GM03348 (cell line): Measurements from ENCODE around the gene NHLRC4.

Experiments used
- DNase-seq: peaks from one replicate; pipeline ENCODE4 v3.0.0; 2012; ENCODE audit warnings: low spot score

The NHLRC4 gene

DNA sequence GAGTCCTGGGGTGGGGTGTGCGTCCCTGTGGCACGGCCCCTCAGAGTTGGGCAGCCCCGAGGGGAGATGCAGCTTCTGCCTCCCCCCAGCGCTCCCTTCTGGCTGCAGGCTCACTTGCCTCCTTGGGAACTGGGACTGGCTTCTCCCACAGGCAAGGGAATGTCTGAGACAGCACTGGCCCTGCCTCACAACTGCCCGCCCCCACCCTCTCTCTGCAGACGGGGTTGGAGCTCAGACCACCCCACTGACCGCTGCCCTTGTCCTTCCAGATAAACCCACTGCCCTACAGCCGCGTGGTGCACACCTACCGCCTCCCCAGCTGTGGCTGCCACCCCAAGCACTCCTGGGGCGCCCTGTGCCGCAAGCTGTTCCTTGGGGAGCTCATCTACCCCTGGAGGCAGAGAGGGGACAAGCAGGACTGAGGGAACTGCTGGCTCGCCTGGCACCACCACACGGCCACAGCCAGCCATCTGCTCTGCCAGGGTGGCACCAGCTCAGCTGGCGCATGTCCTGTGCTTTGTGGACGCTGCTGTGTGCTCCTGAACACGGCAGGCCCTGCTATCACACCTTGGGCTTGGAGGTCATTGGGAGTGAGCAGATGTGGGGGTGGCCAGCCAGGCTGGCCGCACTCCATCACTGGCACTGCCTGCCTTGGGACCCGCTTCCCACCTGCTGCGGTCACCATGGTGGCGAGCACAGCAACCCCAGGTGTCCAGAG lies 16.0 kb downstream of the NHLRC4 start:
- DNase-seq: no peak

DNA sequence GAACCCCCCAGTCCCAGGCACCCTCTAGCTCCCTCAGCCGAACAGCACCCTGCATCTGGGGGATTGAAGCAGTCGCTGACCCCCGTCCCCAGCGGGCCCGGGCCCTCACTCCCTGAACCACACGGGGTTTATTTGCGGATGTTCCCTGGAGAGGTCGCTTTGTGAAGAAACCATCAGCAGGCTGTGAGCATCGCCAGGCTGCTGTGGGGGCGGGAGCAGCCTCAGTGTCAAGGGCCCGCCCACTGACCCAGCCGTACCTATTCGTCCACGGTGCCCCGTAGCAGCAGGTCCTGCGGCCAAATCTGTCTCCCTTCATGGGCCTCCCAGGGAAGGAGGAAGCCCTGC lies 16.6 kb downstream of the NHLRC4 start:
- DNase-seq: no peak

DNA sequence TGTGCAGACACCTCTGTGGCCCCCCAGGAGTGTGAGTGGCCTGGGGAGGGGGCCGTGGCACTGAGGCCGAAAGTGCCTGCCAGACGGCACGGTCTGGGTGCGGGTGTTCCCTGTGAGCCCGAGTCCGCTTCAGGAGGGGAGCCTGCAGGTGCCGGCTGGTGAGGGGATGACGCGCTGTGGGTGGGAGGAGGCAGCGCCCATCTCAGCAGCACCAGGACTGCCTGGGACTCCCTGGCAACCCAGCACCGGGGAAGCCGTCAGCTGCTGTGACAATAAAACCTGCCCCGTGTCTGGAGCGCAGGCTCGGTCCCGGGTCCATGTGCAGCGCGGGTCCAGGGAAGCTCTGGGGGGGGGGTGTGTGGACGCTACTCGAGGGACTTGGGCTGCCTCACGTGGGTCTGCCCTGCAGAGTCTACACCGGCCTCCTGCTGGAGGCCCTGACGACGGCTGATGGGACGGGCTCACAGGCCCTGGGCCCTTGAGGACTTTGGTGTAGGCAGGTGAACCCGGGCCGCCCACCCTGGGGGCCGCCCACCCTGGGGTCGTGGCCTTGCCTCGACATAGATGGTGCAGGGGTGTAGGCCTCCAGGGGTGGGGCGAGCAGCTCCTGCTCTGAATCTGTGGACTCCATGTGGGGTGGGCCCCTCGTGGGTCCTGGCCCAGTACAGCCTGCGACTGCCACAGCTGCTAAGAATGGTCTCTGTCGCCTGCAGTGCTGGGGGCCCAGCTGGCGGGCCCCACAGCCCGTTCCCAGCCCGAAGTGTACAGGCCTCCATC lies 17.2 kb downstream of the NHLRC4 start:
- no peak for DNase-seq

GRCh38 chr16:585351-585750 lies 18.5 kb downstream of the NHLRC4 start:
- DNase-seq: no peak

DNA sequence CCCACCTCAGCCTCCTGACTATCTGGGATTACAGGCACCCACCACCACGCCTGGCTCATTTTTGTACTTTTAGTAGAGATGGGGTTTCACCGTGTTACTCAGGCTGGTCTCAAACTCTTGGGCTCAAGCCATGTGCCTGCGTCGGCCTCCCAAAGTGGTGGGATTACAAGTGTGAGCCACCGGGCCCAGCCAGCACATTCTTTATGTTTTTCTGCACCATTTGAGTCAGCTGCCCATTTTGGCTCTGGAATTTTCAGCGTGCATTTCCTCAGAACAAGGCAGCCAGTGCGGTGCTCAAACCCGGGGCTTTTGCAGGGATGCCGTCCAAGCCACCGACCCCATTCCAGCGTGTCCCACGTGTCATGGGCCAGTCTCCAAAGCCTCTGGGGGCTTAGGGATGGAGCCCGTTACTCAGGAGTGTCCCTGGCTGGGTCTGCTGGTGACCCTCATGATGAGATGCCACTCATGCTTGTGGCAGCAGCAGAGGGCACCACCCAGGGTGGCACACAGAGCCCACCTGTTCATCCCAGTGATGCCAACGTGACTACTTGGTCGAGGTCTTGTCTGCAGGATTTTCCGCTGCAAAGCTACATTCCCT lies 19.3 kb downstream of the NHLRC4 start:
- no peak for DNase-seq

GRCh38 chr16:586645-587590 lies 20.1 kb downstream of the NHLRC4 start:
- no peak for DNase-seq

GRCh38 chr16:588639-588888 lies 21.8 kb downstream of the NHLRC4 start:
- no peak for DNase-seq

DNA sequence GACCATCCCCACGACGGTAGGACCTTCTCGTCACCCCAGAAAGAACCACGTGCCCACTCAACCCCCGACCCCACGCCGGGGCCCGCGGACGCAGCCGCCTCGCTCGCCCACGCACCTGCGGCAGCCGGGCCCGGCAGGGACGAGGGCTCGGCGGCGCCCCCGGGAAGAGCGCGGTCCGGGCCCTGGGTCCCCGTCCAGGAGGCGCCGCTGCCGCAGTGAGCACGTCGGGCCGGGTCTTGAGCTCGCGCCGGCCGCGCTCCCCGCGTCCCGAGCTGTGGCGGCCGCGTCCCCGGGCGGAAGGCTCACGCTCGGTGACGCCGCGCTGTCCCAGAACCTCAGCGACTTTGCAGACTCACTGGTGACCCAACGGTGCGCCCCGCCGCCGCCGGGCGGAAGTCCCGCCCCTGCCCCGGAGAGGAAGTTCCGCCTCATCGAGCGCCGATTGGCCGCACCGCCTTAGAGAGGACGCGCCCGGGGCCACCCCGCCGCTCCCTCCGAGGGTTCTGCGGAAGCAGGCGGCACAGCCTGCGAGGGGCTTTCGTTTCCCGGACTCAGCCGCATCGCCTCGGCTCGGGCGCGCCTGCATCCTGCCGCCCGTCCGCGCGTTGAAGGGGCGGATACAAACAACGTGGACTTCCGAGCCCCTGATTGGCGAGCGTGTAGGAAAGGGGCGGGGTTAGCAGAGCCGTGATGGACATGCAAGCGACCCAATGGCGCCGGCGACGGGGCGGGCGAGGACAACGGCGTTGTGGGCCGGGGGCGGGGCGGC lies 22.3 kb downstream of the NHLRC4 start:
- peak; percentile 98 for DNase-seq

DNA sequence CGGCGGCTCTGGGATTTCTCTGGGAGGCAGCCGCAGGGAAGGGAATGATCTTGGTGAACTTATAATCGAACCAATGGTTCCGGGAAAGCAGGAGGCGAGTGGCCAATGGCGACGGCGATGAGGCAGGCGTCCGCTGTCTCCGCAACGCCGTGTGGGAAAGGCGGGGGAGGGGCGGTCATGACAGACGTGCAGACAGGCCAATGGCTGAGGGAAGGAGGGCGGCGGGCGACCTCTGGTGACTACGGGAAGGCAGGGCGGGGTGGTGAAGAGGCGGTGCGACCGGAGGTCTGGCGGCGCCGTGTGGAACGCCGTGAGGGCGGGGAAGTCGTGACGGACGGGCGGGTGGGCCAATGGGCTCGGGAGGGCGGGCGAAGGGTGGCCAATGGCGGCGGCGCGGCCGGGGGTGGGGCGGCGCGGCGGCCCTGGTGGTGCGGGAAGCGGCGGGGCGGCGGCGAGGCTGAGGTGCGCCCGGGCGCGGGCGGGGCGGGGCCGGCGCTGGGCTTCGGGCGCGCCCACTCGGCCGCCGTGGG lies 22.9 kb downstream of the NHLRC4 start, which contains the start of gene RAB40C:
TSS of gene RAB40C (plus strand) at position 409 of the 530 bp plus-strand sequence. CDS start 226 bp downstream, outside the sequence.
- peak; percentile 100 for DNase-seq

DNA sequence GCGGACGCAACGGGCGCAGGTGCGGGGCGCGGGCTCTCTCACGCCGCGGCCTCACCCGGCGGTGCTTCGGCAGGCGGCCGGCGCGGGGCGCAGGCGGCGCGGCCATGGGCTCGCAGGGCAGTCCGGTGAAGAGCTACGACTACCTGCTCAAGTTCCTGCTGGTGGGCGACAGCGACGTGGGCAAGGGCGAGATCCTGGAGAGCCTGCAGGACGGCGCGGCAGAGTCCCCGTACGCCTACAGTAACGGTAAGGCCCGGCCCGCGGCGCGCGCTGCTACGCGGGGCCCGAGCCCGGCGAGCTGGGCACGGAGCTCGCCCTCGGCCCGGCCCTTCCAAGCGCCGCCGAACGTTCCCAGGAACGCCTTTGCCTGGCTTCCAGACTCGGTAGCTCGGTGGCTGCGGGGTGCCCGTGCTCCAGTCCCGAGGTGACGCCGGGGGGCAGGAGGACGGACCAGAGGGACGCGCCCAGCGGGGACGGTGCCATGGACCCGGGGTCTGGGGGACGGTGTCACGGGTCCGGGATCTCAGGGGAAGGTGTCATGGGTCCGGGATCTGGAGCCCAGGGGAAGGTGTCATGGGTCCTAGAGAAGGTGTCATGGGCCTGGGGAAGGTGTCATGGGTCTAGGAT lies 23.5 kb downstream of the NHLRC4 start:
- peak; percentile 67 for DNase-seq

DNA sequence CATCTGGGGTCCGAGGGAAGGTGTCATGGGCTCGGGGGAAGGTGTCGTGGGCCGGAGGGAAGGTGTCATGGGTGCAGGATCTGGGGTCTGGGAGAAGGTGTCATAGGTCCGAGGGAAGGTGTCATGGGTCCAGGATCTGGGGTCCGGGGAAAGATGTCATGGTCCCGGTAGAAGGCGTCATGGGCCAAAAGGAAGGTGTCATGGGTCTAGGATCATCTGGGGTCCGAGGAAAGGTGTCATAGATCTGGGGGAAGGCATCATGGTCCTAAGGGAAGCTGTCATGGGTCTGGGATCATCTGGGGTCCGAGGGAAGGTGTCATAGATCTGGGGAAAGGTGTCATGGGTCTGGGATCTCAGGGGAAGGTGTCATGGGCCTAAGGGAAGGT lies 24.0 kb downstream of the NHLRC4 start:
- DNase-seq: no peak

GRCh38 chr16:591231-591630 lies 24.4 kb downstream of the NHLRC4 start:
- DNase-seq: no peak

DNA sequence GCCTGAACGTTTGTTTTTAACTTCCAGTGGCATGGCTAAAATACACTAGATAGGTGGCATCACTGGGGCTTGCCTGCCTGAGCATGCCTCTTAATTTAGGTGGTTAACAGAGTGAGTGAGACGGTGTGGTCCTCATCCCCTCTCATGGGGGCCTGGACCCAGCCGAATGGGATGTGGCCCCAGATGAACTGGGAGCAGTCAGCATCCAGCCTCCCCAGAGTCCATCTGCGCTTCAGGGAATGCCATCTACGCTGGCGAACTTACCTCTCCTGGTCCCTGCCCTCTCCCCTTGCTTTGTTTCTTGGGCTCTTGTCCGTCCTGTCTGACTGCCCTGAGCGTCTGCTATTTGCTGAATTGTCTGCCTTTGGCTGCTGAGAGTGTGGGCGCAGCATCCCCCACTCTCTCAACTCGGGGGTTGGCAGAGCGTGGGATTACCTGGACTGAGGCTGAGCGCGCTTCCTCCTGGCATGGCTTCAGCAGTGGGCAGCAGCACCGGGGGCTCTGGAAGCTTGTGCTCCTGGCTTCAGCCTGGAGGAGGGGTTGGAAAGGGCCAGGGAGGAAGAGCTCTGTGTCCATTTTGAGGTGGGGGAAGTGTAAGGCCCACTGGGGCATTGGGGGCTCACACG lies 25.2 kb downstream of the NHLRC4 start:
- no peak for DNase-seq

- DNase-seq: peak; percentile 21
Measured at GRCh38 chr16:592518-593306, 25.9 kb downstream of the NHLRC4 start.

DNA sequence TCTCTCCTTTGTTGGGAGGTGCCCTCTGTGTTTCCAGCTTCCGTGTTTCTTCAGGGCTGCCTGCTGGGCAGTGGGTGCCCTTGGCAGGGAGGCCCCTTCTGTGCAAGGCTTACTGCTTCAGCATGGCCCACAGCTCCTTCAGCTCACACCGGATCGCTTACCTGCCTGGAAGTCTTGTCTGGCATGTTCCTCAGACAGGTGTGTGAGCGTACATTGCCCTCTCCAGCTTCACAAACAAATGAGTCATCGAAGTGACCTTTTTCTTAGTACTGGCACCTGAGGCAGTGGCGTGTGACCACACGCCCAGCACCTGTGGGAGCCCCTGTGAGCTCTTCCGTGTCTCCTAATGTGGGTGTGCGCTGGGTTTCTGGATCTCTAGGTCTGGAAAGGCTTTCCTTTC lies 26.6 kb downstream of the NHLRC4 start:
- DNase-seq: no peak

GRCh38 chr16:593807-594206 lies 27.0 kb downstream of the NHLRC4 start:
- DNase-seq: no peak

- DNase-seq: no peak
Measured at GRCh38 chr16:595094-595528, 28.3 kb downstream of the NHLRC4 start.

DNA sequence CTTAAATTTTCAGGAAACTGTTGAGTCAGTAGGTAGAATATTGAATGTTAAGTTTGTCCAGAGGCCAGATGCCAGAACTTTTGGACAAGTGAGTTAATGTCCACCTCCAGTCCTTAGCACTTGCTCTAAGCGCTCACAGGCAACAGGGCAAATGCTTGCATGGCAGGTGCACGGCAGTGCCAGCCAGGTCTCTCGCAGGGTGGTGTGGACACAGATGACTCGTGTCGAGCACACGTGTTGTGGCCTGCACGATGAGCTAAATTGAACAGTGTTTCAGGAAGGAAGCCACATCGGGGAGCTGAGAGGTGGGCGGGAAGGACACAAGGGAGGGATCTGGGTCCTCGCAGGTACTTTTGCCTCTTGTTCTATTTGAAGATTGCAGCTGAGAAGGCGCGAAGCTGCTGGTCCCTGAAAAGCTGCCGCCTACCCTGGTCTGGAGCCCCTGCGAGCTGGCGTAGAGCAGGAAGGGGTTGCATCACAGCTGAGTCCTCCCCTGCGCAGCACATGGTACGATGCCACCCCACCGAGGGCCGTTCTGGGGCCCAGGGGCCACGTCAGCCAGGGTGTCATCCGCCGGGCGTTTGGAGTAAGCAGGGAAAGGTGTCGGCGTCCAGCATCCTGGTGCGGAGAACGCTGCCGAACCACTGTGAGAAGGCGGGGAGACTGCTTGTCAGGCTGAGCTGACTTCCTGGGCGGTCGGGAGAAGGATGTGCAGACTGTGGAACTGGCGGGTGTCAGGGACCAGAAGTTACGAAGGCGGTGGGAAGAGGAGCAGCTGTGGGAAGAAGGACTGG lies 29.3 kb downstream of the NHLRC4 start:
- no peak for DNase-seq

GRCh38 chr16:596736-597060 lies 29.9 kb downstream of the NHLRC4 start:
- no peak for DNase-seq
